A673 (cell line): ENCODE results near the gene OR4D10. TPM values are rescaled to one million over a fixed set of nuclear protein-coding genes. Genes with fewer than 3 reads are reported as not detected.

ENCODE experiments used
- Bru-seq: library from RNA; stranded (reverse); fragments of 400-500 nt; gene quantifications from one replicate; lab custom pipeline; 2021; lab: Mats Ljungman, UMichigan
- BruChase-seq, 2 experiments: library from RNA; stranded (reverse); fragments of 400-500 nt; gene quantifications; one replicate each; lab custom pipeline; 2021; lab: Mats Ljungman, UMichigan
- BruUV-seq: library from RNA; stranded (reverse); fragments of 400-500 nt; replicated peaks from 2 replicates; lab custom pipeline; 2021; lab: Mats Ljungman, UMichigan
- CTCF ChIA-PET: fragments of 300-600 bp; sonication (Branson Sonifier 250); formaldehyde crosslinking; loops from one replicate; lab custom pipeline; 2022; ENCODE audit warnings: antibody characterized with exemption; lab: Charles Lee
- POLR2A ChIA-PET: fragments of 300-600 bp; sonication (Branson Sonifier 250); formaldehyde crosslinking; loops from one replicate; lab custom pipeline; 2022; ENCODE audit warnings: antibody characterized with exemption; ENCODE audit not compliant: low non-redundant PET; lab: Charles Lee
- DNase-seq: peaks from one replicate; pipeline ENCODE4 v3.0.0-alpha.2; 2015; ENCODE audit warnings: low spot score
- H3K27ac ChIP-seq: fragments of 200-600 bp; sonication (generic); 2 replicates; pipeline ENCODE4 v1.5.1; 2016; ENCODE audit warnings: mixed run types, low read depth, mild to moderate bottlenecking, mixed read lengths, antibody characterized with exemption, low read length; ENCODE audit not compliant: poor library complexity, severe bottlenecking
- H3K27me3 ChIP-seq: fragments of 200-600 bp; sonication (generic); replicated peaks from 2 replicates; pipeline ENCODE4 v1.6.1; 2017; ENCODE audit warnings: mixed run types, low read depth, mild to moderate bottlenecking, mixed read lengths, antibody characterized with exemption, low read length; ENCODE audit not compliant: insufficient read depth, poor library complexity
- H3K36me3 ChIP-seq: fragments of 200-600 bp; sonication (generic); 2 replicates; pipeline ENCODE4 v1.6.1; 2016; ENCODE audit warnings: mixed run types, mild to moderate bottlenecking, mixed read lengths, antibody characterized with exemption, low read length; ENCODE audit not compliant: insufficient read depth, poor library complexity, severe bottlenecking
- H3K4me1 ChIP-seq: fragments of 200-600 bp; sonication (generic); 2 replicates; pipeline ENCODE4 v1.6.1; 2017; ENCODE audit warnings: mixed run types, mild to moderate bottlenecking, mixed read lengths, antibody characterized with exemption, low read length; ENCODE audit not compliant: insufficient read depth, poor library complexity, severe bottlenecking
- H3K4me3 ChIP-seq: fragments of 200-600 bp; sonication (generic); 2 replicates; pipeline ENCODE4 v1.5.1; 2016; ENCODE audit warnings: low read depth, mixed run types, mild to moderate bottlenecking, mixed read lengths, low read length; ENCODE audit not compliant: poor library complexity, severe bottlenecking
- H3K9me3 ChIP-seq: fragments of 200-600 bp; sonication (generic); 2 replicates; pipeline ENCODE4 v1.6.1; 2016; ENCODE audit warnings: mixed run types, low read depth, mild to moderate bottlenecking, mixed read lengths, antibody characterized with exemption, low read length; ENCODE audit not compliant: poor library complexity, severe bottlenecking
- CTCF ChIP-seq: fragments of 300-800, 200-600 bp; sonication (generic); conservative IDR thresholded peaks from 2 replicates; pipeline ENCODE4 v1.5.1; 2017; ENCODE audit warnings: low read depth, mild to moderate bottlenecking, antibody characterized with exemption, low read length, moderate library complexity, mixed read lengths
- EZH2 ChIP-seq: fragments of 200-600 bp; sonication (generic); IDR thresholded peaks from 2 replicates; pipeline ENCODE4 v1.6.1; 2017; ENCODE audit warnings: borderline replicate concordance, low read depth, mild to moderate bottlenecking, mixed read lengths, antibody characterized with exemption, low read length; ENCODE audit not compliant: poor library complexity, severe bottlenecking
- intact Hi-C: fragments of 100-400 bp; cut with micrococcal nuclease; formaldehyde crosslinking; loops from one replicate; pipeline ENCODE4 v1.10.0; 2022; ENCODE audit not compliant: unreplicated experiment
- long read RNA-seq: library from polyadenylated mRNA; stranded (forward); transcript quantifications from one replicate; pipeline ENCODE4 v2.0.0, GENCODE V29; 2022
- total RNA-seq: library from RNA; stranded (reverse); gene quantifications from 2 replicates; pipeline ENCODE4 v1.2.3, GENCODE V29; 2021

The OR4D10 gene
- total RNA-seq (not detected in 2 replicates), Bru-seq, nascent RNA (not detected), BruChase-seq, experiment 1, labeled RNA remaining after a 2-hour chase (not detected), BruChase-seq, experiment 2, labeled RNA remaining after a 6-hour chase (not detected)
- long read RNA-seq, result 0 reads

GRCh38 chr11:59473015-59473414, at the start of gene OR4D10:
Gene OR4D10 (plus strand): TSS chr11:59473315. CDS start chr11:59477430, 4,115 bp downstream.
- no peak for DNase-seq
- ChIA-PET POLR2A (no interaction called here), CTCF (no interaction called here)
- no TSS peak for BruUV-seq
- Histone ChIP-seq H3K4me1 (no peaks in the 10 kb centered on the region), H3K27me3 (peaks cover 18% of the 10 kb centered on the region), H3K4me3 (no peak within 1 kb of the TSS), H3K27ac (no peak within 1 kb of the TSS), H3K9me3 (no peaks in the 10 kb centered on the region), H3K36me3 (no peaks in the 10 kb centered on the region)
- TF ChIP-seq CTCF (no peak), EZH2 (no peak)
- intact Hi-C loops, result no loop called here

DNA sequence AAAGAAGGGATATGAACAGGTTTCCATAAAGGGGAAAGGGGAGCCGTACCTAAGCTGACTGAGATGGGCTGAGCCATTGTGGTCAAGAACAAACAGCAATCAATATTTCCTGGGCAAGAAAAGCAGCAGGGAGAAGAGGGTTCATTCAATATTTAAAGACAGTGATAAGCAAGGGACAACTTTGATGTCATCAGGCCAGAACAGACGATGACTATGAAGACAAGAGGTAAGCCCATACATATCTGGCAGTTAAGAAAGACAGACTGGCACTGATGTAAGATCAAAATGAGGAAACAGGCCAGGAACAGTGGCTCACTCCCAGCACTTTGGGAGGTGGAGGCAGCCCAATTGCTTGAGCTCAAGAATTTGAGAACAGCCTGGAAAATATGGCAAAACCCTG, 49.3 kb upstream of the OR4D10 start:
- intact Hi-C loops, result no loop called here
- Histone ChIP-seq H3K9me3 (no peaks in the 10 kb centered on the region), H3K27ac (no peak overlapping the region), H3K27me3 (no peaks in the 10 kb centered on the region), H3K4me1 (peaks cover 16% of the 10 kb centered on the region), H3K36me3 (no peaks in the 10 kb centered on the region), H3K4me3 (no peak overlapping the region)
- DNase-seq, result no peak
- ChIA-PET CTCF (no interaction called here), POLR2A (no interaction called here)
- BruUV-seq, result no TSS peak
- TF ChIP-seq EZH2 (no peak), CTCF (no peak)

GRCh38 chr11:59425131-59425530, 48.0 kb upstream of the OR4D10 start:
- TF ChIP-seq CTCF, result no peak
- no peak for TF ChIP-seq EZH2
- Histone ChIP-seq H3K27me3 (no peaks in the 10 kb centered on the region), H3K36me3 (no peaks in the 10 kb centered on the region), H3K4me3 (no peak overlapping the region), H3K9me3 (no peaks in the 10 kb centered on the region), H3K27ac (no peak overlapping the region), H3K4me1 (peaks cover 16% of the 10 kb centered on the region)
- DNase-seq, result no peak
- BruUV-seq, result no TSS peak
- intact Hi-C loops, result loop anchor here (5.0 kb wide), 2 partner anchors 208 to 268 kb away; no protein-coding TSS in a partner anchor
- ChIA-PET CTCF (no interaction called here), POLR2A (no interaction called here)
